GM13976 (cell line): ENCODE results near the gene TGFB2.

Experiments
- DNase-seq: peaks from one replicate; pipeline ENCODE4 v3.0.0; 2012; ENCODE audit warnings: low spot score
- in situ Hi-C: fragments of 300-500 bp; cut with MboI; formaldehyde crosslinking; loops from one replicate; pipeline ENCODE4 v1.12.0; 2022; ENCODE audit warnings: low sequenced_read_pairs, mixed read lengths, inconsistent platforms; ENCODE audit not compliant: unreplicated experiment
- TF ChIP-seq, protein P1 (sequence below): IDR thresholded peaks from 2 replicates; pipeline ENCODE4 v1.5.1; 2012; ENCODE audit warnings: borderline replicate concordance, mild to moderate bottlenecking; ENCODE audit not compliant: insufficient read depth; ENCODE audit errors: extremely low read depth, missing control alignments, control extremely low read depth

The TGFB2 gene

GRCh38 chr1:218363141-218363540 is 18.0 kb downstream of the TGFB2 start:
- TF ChIP-seq, protein P1, sequence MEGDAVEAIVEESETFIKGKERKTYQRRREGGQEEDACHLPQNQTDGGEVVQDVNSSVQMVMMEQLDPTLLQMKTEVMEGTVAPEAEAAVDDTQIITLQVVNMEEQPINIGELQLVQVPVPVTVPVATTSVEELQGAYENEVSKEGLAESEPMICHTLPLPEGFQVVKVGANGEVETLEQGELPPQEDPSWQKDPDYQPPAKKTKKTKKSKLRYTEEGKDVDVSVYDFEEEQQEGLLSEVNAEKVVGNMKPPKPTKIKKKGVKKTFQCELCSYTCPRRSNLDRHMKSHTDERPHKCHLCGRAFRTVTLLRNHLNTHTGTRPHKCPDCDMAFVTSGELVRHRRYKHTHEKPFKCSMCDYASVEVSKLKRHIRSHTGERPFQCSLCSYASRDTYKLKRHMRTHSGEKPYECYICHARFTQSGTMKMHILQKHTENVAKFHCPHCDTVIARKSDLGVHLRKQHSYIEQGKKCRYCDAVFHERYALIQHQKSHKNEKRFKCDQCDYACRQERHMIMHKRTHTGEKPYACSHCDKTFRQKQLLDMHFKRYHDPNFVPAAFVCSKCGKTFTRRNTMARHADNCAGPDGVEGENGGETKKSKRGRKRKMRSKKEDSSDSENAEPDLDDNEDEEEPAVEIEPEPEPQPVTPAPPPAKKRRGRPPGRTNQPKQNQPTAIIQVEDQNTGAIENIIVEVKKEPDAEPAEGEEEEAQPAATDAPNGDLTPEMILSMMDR: no peak
- in situ Hi-C loops: no loop called here
- DNase-seq: no peak

DNA sequence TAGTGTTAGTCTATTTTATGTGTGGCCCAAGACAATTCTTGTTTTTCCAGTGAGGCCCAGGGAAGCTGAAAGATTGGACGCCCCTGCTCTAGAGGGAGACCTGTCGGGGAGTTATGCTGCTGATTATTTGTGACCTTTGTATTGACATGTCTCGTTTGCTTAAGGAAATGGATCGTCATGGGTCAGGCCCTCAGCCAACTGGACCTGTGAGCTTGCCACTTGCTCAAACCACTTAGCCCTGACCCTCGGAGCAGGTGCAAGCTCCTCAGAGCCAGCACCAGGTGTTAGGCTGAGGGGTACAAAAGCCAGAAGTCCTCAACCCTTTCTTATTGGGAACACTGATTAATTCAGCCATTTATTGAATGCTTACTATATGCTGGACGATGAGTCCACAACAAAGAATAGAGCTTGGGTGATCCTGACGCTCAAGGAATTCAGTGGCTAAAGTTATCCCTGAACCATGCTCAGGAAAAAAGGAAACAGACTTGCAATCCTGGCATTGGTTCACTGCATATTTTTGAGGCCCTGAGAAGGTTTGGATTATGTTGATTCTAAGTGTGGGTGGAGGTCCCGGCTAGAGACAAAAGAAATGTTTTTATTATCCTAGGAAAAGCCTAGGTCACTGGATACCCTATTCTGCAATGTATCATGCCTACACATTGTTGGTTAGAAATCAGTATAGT is 19.0 kb downstream of the TGFB2 start:
- TF ChIP-seq, protein P1: no peak
- in situ Hi-C loops: no loop called here
- no peak for DNase-seq

- TF ChIP-seq, protein P1: no peak
- in situ Hi-C loops: no loop called here
- no peak for DNase-seq
Measured at GRCh38 chr1:218365226-218365999, 20.3 kb downstream of the TGFB2 start.

GRCh38 chr1:218366322-218367052 is 21.4 kb downstream of the TGFB2 start:
- TF ChIP-seq, protein P1: no peak
- in situ Hi-C loops: no loop called here
- DNase-seq: no peak

DNA sequence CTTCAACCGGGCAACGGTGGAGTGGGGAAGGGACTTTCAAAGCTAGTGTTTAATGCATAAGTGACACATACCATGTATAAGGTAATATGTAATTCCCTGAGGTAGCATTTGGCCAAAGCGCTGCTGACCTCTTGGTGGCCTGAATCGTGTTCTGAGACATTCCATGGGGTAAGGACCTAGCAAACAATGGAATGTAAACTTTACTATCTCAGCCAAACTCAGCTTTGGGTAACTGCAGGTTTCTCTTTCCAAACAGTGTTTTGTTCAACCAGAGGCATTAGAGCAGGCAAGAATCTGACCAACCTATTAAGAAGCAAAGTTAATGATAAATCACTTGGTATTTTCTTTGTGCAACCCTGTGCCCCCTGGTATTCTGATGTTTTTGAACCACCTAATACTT is 22.0 kb downstream of the TGFB2 start:
- DNase-seq: no peak
- TF ChIP-seq, protein P1: no peak
- in situ Hi-C loops: no loop called here

GRCh38 chr1:218368686-218369085 is 23.6 kb downstream of the TGFB2 start:
- TF ChIP-seq, protein P1: no peak
- in situ Hi-C loops: no loop called here
- DNase-seq: no peak
